Measurements from ENCODE around the gene ATP2B2. TPM values are rescaled to one million over a fixed set of nuclear protein-coding genes. Genes with fewer than 3 reads are reported as not detected.
"Not testable (repeated sequence)": the region's sequence is repeated elsewhere in the genome, so short reads cannot be mapped to it uniquely, and the experiment has no call there.

ATP2B2 gene
- polyA plus RNA-seq, 12 donors, result 0.85 to 11.8 (median 3.6) TPM; not detected in 2

DNA sequence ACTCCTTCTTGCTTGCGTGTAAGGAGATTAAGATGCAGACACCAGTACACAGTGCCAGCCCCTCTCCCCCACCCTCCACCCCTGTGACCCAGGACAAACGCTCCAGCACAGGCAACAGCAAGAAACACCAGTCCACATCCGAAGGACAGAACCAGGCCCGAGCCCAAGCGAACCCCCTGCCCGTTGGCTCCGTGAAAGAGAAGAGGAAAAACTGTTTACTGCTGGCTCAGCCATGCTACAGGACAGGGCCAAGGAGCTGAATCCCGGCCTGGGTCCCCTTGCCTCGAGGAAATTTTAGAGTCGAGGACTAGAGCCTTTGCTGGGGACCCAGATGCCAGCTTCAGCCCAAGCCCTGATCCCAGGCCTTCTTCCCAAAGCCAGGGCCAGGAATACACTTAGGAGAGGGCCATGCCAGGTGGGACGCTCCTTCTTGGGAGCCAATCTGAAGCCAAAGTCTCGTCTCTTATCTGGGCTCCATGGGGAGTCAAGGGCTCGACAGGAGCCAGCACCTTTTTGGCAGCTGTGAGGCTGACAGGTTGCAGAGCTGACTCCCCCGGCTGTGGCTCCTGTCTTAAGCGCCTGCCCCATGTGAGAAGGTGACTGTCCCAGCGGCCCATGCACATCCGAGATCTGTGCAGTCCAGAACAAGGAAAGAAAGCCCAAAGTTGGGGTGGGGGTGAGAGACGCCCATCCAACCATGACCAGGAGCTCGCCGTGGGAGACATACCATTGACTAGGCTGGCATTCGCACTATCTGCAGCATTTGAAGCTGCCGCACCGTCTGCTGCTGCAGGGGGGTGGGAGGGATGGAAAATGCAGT lies 120.6 kb downstream of the ATP2B2 start:
- DNase-seq, result no peak

DNA sequence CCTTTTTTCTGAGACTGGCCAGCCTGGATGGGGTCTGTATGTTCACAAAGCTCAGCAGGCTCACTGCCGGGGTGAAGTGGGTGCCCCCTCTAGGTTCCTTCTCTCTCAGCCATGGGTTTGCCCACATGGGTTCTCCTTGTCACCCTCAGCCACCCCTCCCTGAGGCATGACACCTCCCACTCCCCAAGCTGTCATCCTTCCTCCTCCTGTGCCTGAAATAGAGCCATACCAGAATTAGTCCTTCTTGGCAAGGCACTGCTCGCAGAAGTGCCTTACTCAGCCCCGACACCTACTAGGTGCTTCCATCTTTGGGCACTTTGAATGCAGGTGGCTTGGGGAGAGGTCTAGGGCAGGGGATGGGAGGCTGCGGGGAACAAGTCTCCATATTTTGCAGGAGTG lies 121.5 kb downstream of the ATP2B2 start:
- DNase-seq, result no peak

DNA sequence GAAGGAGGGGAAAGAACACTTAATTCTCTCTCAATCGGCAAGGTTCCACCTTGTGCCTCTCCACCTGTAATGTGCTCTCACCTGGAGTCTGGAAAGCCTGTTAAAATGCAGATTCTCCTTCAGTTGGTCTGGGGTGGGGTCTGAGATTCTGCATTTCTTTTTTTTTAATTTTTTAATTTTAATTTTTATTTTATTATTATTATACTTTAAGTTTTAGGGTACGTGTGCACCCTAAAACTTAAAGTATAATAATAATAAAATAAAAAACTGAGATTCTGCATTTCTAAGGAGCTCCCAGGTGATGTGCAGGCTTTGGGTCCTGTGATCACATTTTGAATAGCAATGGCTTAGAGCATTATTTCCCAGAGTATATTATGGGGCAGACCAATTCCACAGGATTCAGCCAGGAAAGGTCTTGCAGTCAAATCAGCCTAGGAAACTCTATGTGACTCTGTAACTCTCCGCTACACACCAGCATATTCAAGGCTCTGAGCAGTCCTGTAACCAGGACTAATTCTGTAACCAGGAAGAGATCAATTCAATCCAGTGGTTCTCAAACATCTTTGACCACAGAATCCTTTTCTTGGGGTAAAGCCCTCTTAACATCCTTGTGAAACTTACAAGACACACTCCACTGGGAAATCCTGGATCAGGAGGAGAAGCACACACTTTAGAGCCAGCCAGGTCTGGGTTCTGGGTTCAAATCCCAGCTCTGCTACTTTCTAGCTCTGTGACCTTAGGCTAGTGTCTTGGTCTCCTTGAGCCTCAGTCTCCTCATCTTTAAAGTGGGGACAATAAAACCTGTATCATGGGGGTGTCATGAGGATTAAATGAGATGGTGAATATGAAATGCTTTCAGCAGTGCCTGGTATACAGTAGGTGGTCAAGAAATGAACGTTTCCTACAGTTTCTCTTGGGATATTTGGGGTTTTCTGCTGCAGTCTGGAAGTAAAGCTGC lies 122.2 kb downstream of the ATP2B2 start:
- DNase-seq, result no peak

DNA sequence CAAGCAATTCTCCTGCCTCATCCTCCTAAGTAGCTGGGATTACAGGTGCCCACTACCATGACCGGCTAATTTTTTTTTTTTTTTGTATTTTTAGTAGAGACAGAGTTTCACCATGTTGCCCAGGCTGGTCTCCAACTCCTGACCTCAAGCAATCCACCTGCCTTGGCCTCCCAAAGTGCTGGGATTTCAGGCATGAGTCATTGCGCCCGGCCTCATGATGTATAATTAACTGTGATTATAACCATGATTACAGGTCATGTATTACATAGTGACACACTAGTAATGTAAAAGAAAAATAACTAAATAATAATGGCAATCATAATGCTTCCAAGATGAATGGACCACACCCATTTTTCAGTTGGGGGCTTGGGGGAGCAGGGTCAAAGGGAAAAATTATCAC lies 122.9 kb downstream of the ATP2B2 start:
- DNase-seq, result not testable (repeated sequence)

DNA sequence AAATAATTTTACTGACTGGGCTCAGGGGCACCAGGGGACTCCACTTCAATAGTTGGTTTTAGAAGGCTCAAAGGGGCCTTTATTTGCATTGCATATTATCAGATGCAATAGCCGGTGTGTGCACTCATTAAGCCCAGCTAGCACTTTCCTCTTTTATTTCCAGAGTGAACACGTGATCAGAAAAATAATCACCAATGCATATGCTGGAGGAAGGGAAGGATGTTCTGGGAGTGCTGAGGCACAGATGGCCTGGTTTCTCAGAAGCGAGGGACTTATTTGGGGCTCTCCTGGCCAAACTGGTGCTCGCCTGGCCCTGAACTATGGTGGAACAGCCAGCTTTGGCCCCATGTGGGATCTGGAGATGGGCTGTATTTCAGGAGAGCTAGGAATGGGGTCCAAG lies 124.0 kb downstream of the ATP2B2 start:
- no peak for DNase-seq

DNA sequence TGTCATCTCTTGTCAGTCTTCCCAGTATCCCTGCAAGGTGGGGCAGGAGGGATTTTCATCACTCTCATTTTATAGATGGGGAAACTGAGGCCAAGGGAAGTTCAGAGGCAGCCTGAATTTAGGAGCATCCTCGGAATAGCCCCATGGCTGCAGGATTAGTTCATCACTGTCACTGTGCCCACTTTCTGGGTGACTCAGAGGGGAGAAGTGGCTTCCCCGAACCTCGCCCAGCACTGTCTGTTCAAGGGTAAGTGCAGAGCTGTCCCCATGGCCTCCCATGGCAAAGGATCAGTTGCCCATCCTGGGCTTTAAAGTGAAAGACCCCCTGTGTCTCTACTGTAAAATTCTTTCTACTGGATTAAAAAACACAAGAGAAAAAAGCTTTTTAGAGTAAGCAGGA lies 124.5 kb downstream of the ATP2B2 start:
- DNase-seq, result no peak

DNA sequence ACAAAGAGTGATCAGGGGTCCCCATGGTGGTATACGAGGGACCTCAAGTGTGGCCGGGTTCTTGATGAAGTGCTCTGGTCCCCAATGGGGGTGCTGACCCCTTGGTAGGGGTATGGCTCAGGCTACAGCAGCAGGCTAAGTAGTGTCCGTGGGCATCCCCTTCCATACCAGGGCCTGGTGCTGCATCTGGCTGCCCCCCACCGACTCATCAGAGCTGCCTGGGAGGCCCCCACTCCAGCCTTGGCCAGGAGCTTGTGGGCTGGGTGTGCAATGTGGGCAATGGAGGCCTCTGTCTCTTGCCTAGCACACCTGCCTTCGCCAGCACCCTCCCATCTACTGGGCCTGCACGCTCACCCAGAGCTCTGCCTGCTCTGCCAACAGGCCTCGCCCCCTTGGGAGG lies 125.4 kb downstream of the ATP2B2 start:
- no peak for DNase-seq

DNA sequence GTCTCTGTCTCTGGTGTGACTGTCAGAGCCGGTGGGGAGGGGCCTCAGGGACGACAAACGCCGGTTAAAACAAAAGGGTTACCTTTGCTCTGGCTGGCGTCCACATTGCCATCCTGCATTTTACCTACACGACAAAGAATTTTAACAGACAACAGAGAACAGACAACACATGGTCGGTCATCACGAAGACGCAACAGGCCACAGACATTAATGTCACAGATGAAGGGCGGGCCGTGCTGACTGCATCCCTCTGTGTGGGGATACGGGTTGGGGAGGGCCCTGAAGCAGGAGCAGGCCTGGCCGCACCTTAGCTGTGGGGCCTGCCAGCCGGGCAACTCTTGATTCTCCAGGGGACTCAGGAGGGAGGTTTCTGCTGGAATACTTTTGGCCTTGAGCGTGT lies 126.2 kb downstream of the ATP2B2 start:
- no peak for DNase-seq

DNA sequence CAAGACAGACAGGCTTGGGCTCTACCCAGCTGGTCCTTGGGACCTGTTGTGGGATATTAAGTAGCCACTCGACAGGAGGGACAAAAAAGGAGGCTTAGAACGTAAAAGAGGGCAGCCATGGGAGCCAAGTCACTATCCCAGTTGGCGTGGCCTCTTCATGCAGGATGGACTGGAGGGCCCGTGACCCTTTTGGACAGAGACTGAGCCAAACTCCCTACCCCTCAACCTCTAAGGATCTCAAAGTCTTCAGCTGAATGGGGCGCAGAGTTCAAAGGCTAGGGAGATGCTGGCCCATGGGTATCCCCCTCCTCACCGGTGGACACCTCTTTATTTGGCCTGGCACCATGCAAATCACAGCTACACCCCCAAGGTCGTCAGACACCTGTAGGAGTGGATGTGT lies 126.6 kb downstream of the ATP2B2 start:
- no peak for DNase-seq

DNA sequence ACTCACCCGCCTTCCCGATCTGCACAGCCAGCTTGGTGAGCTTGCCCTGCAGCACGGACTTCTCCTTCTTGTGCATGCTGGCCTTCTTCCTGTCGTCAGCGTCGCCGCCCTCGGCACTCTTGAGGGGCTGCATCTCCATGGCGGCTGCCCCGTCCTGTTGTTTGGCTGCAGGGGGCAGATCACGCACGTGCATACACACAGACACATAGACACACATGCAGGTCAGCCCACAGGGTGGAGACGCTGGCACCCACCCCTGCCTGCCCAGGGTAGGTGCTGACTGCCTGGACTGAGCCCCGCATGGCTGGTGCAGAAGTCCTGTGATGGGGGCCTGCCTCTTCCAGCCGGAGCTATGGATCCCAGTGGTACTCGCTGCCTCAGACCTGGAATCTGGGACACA lies 127.1 kb downstream of the ATP2B2 start:
- DNase-seq, result no peak

DNA sequence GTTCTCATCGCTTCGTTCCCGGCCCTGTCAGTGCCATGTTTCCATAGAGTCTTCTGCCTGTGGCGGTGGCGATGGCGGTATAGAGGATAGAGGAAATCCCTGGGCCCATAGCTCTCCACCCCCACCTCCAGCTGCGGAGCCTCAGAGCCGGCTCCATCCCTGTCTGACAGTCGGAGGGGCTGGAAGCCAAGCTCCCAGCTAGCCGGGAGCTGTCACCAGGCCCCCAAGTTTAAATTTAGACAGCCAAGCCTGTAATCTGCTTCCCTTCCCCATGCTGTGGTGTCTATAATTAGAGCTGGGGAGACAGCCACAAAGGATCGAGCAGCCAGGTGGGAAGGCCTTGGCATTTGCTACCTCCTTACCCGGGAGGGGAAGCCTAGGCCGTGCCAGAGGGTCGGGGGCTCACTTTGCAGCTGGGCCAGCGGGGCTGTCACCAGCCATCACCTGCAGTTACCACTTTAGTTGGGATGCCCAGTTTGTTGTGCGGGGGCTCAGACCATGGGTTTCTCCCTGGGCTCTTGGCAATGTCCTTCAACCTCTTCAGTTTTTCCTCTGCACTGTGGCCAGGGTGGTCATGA lies 128.1 kb downstream of the ATP2B2 start:
- DNase-seq, result no peak

DNA sequence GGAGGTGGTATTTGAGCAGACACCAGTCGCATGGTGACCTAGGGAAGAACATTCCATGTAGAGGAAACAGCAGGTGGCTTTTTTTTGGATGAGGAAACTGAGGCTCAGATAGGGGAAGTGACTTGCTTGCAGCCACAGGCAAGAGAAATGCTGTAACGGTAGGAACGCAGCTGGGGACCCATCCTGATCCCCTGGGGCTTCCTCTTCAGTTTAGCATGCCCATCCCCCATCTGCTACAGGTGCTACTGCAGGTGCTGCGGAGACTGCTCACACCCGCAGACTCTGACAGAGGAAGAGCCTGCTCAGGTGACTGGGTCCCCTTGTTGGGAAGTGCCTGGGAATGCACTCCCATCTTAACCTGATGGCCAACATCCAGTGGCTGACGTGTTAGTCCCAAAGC lies 129.0 kb downstream of the ATP2B2 start:
- no peak for DNase-seq

DNA sequence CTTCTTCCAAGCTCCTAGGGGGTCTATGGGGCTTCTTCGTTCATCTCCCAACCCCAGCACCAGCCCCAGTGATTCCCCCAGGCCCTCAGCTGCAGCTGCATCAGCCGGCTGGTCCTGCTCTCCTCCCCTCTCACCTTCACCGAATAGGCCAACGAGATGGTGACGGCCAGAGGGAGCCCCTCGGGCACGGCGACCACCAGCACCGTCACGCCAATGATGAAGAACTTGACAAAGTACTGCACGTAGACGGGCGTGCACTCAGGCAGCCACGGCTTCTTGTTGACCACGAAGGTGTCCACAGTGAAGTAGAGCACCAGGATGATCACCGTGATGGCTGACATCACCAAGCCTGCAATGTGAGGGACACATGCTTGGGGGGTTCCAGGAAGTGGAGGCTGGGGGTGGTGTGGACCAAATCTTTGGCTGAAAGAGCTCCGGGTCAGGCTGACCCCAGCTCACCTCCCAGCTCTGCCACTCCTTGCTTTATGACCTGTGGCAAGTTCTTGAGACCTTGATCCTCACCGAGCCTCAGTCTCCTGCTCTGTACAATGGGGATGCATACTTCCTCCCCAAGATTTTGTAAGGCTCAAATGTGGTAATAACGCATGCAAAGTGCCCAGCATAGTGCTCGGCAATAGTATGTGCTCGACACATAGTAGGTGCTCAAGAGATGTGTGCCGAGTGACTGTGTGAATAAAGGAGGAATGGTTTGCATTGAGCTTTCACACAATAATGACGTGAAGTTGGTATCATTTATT lies 129.9 kb downstream of the ATP2B2 start:
- no peak for DNase-seq

DNA sequence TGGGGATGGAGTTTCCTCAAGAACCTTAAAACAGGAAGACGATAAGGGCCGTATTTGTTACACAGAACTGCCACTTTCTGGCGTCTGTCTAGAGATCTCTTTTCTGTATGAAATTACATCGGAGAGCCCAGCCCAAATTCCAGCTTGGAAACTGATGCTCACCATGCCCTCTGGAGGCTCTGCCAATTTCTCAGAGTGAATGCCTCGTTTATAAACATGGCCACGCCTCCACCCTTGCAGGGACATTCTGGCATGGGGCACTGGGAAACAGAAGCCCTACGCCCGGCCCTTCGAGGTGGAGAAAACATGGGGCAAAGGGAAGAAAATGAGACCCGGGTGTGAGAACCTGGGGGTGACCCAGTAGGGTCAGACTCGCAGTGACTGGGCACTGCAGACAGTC lies 131.1 kb downstream of the ATP2B2 start:
- DNase-seq, result no peak

DNA sequence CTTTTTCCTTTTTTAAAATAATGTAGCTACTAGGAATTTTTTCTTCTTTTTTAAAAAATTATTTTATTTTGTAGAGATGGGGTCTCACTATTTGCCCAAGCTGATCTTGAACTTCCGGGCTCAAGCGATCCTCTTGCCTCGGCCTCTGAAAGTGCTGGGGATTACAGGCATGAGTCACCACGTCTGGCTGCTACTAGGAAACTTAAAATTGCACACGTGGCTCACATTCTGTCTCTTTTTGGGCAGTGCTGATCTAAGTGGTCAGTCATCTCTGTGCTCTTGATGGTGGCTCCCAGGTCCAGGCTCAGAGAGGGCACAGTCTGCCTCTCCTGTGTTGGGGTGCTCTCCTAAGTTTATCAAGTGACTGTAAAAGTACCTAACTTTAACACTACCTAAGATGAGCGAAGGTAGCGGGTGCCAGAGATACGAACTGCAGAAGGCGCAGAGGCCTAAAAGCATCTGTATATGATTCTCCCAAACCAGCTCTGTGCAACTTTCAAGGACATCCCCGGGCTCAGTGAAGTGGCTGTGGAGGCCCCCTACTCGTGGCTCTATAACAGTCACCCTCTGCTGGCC lies 131.6 kb downstream of the ATP2B2 start:
- no peak for DNase-seq

DNA sequence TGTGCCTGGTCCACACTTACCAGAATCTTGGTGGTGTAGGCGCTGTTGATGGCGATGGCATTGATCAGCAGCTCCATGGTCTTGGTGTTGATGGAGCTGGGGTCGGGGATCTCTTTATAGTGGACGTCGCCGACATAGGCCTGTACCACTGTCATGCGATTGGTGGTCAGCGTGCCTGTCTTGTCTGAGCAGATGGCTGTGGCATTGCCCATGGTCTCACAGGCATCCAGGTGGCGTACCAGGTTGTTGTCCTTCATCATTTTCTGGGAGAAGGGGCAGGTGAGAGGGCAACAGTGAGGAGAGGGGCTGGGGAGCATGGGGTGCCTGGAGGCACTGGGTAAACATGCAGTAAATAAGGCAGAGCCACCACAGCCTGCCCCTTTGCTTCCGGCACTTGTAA lies 133.6 kb downstream of the ATP2B2 start:
- DNase-seq, result no peak

DNA sequence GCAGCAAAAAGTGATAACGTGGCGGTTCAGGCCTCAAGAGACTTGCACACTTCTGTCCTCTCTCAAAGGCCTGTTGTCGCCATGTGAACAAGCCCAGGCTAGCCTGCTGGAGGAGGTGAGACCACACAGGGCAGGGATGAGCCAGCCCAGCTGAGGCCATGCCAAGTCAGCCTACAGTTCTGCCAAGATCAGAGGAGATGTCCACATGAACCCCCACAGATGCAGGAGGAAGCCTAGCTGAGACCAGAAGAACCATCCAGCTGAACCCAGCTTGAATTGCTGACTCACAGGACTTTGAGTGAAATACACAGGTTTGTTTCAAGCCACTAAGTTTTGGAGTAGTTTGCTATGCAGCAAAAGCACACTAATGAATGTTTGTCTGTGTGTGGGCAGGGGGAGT lies 134.2 kb downstream of the ATP2B2 start:
- no peak for DNase-seq

DNA sequence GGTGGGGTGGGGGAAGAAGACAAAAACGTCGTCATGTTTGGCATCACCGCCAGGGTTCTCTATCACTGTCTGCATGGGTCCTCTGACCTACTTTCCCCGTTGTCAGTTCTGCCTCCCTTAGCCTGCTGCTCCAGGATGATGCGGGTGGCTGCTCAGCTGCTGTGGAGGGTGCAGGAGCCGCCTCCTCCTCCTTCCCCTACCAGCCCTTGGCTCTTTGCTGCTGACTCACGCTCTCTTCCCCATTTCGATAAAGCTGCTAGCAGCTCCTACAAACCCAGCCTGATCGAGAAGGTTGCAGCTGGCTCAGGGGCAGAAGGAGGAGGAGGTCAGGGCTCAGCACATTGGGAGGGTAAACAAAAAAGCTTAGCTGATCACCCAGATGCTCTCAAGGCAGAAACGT lies 135.0 kb downstream of the ATP2B2 start:
- no peak for DNase-seq

DNA sequence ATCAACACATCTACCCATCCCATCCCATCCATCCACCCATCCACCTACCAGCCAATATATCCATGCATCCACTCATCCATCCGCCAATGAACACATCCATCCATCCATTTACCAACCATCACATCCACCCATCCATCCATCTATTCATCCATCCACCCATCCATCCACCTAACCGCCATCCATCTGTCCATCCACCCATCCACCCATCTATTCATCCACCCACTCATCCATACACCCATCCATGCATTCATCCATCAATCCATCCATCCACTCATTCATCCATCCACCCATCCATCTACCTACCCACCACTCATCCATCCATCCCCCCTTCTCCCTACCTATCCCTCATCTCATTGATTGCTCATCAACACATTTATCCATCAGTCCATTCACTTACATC lies 136.9 kb downstream of the ATP2B2 start:
- DNase-seq, result no peak

DNA sequence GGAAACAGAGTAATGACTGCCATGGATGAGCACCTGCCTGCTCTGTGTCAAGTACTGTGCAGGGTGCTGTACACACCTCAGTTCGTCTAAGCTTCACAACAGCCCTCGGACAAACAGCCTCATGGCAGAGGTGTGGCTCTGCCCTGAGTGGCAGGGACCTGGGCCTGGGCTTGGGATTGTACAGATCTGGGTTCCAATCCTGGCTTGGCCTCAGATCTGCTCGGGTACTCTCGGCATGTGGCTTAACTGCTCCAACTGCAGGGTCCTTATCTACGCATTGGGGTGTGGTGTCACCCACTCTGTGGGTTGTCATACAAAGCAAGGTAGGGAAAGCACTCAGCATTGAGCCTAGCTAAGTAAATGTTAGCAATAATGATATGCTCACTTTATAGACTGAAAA lies 137.9 kb downstream of the ATP2B2 start:
- no peak for DNase-seq

DNA sequence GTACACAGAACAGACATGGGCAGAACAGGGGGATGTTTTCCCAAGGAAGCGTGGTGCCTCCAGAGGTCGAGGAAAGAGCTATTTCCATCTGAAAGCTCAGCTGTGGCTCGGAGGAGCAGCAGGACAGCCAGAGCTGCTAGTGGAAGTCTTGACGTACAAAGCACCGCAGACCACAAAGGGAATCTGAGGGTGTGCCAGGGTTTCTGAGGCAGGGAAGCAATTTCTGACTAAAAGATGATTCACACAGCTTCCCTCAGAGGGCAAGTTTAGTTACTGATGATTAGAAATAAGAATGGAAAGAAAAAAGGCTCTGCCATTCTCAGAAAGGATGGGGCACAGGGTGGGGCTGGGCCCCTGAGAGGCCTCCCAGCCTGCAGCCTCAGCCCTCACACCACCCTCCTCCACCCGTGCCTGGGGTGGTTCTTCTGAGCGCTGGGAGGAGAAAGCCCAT lies 138.7 kb downstream of the ATP2B2 start:
- DNase-seq, result no peak
